IgD-negative memory B cell (primary cell): ENCODE results near the gene ZFYVE19. TPM values are rescaled to one million over a fixed set of nuclear protein-coding genes. Genes with fewer than 3 reads are reported as not detected.

ENCODE experiments used
- H3K27ac Mint-ChIP-seq, 3 donors: one replicate each; pipeline ENCODE4 v1.8.0; 2020 to 2022; ENCODE audit warnings: mild to moderate bottlenecking in 3 of 3, mixed read lengths in 3 of 3, moderate library complexity in 1 of 3
- H3K27me3 Mint-ChIP-seq: one replicate; pipeline ENCODE4 v1.8.0; 2021; ENCODE audit warnings: mixed read lengths
- H3K36me3 Mint-ChIP-seq: one replicate; pipeline ENCODE4 v1.8.0; 2020; ENCODE audit warnings: mild to moderate bottlenecking, mixed read lengths
- H3K4me1 Mint-ChIP-seq, 3 donors: one replicate each; pipeline ENCODE4 v1.8.0; 2020 to 2022; ENCODE audit warnings: mixed read lengths in 3 of 3, mild to moderate bottlenecking in 1 of 3
- H3K4me3 Mint-ChIP-seq, 4 donors: one replicate each; pipeline ENCODE4 v1.8.0; 2020 to 2022; ENCODE audit warnings: mild to moderate bottlenecking in 4 of 4, mixed read lengths in 4 of 4, moderate library complexity in 3 of 4
- H3K9me3 Mint-ChIP-seq, 3 donors: one replicate each; pipeline ENCODE4 v1.8.0; 2020 to 2021; ENCODE audit warnings: mixed read lengths in 3 of 3, mild to moderate bottlenecking in 1 of 3
- polyA plus RNA-seq: library from polyadenylated mRNA; unstranded; fragments of 300-500 nt; fragmentation: Illumina TruSeq; gene quantifications from one replicate; pipeline ENCODE4 v1.2.3, GENCODE V29; 2021

The ZFYVE19 gene
- polyA plus RNA-seq, 1 donor from 2014 or later = 16.0 TPM

- peaks cover 6 to 12% (median 9%) of the 10 kb centered on the region in 3 donors for H3K4me1 Mint-ChIP-seq
- no peak overlapping the region for H3K4me3 Mint-ChIP-seq
- peaks cover 2% of the 10 kb centered on the region for H3K36me3 Mint-ChIP-seq
- no peaks in the 10 kb centered on the region for H3K9me3 Mint-ChIP-seq
- peak overlapping the region in 1 of 3 donors; percentile 43 for H3K27ac Mint-ChIP-seq
- H3K27me3 Mint-ChIP-seq = no peaks in the 10 kb centered on the region
Observed at GRCh38 chr15:40790718-40791117, 16.2 kb upstream of the ZFYVE19 start.

DNA sequence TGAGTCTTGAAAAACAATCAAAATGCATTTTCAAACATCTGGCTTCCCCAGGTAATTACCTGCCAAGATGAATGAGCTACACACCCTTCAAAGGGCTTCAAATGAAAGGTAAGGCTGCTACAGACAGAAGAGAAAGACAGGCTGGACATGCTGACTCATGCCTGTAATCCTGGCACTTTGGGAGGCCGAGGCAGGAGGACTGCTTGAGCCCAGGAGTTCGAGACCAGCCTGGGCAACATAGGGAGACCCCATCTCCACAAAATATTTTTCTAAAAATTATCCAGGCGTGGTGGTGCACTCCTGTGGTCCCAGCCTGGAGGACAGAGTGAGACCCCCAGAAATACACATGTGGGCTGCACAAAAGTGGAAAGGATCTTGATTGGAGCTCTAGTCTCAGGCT is 14.5 kb upstream of the ZFYVE19 start:
- Mint-ChIP-seq H3K4me3 (no peak overlapping the region), H3K27ac (peak overlapping the region in 1 of 3 donors; percentile 69), H3K27me3 (no peaks in the 10 kb centered on the region)

DNA sequence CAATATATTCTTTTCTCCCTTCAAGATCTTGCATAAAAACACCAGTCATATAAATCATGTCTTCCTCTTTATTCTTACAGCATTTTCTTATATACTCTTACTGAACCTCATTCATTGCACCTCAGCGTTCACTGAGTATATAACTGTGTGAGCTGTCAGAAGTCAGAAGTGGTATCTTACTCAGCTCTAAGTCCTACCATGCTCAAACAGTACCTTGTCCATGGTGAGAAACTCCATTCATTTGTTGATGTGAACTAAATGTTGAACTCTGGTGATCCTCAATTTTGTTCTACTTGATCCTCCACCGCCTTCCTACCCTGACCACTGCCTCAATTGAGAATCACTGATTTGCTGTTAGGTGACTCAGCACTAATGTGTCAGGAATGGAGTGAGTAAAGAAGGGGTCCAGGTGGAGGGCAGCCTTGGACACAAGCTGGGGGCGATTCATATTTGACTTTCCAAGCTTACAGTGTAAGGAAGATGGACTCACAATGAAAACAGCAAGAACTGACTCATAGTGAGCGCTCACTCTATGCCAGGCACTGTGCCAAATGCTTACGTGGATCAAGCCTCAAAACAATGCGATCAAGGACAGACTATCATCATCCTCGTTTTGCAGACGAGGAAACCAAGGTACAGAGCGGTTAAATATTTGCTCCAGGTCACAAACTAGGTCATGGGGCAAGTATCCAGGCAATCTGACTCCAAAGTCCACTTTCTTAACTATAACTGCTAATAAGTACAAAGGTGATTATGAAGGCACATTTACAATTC is 13.5 kb upstream of the ZFYVE19 start:
- Mint-ChIP-seq H3K27me3 (no peaks in the 10 kb centered on the region), H3K4me3 (no peak overlapping the region), H3K27ac (no peak overlapping the region), H3K36me3 (peaks cover 5% of the 10 kb centered on the region), H3K9me3 (no peaks in the 10 kb centered on the region), H3K4me1 (peaks cover 13 to 18% (median 14%) of the 10 kb centered on the region in 3 donors)

More for the DNA sequence above, 14.5 kb upstream of the ZFYVE19 start:
- no peaks in the 10 kb centered on the region for H3K9me3 Mint-ChIP-seq
- H3K36me3 Mint-ChIP-seq = peaks cover 2% of the 10 kb centered on the region
- H3K4me1 Mint-ChIP-seq = peaks cover 9 to 13% (median 12%) of the 10 kb centered on the region in 3 donors

GRCh38 chr15:40796041-40796440 is 10.8 kb upstream of the ZFYVE19 start:
- Mint-ChIP-seq H3K27me3 (no peaks in the 10 kb centered on the region), H3K9me3 (no peaks in the 10 kb centered on the region), H3K4me3 (no peak overlapping the region), H3K4me1 (peaks cover 14 to 25% (median 15%) of the 10 kb centered on the region in 3 donors), H3K36me3 (peaks cover 12% of the 10 kb centered on the region), H3K27ac (no peak overlapping the region)

DNA sequence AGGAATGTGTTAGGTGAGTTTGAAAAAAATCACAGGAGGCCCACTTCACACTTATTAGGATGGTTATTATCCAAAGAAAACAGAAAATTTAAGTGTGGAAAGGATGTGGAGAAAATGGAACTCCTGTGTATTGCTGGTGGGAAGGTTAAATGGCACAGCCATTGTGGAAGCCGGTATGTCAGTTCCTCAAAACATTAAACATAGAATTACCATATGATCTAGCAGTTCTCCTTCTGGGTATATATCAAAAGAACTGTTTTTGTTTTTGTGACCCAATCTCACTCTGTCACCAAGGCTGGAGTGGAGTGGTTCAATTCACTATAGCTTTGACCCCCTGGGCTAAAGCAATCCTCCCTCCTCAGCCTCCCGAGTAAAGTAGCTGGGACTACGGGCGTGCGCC is 10.4 kb upstream of the ZFYVE19 start:
- H3K4me3 Mint-ChIP-seq = no peak overlapping the region

GRCh38 chr15:40799523-40799922 is 7.4 kb upstream of the ZFYVE19 start:
- H3K4me3 Mint-ChIP-seq = peak overlapping the region in 1 of 4 donors; percentile 32

More for the DNA sequence above, 10.4 kb upstream of the ZFYVE19 start:
- Mint-ChIP-seq H3K27me3 (no peaks in the 10 kb centered on the region), H3K4me1 (peaks cover 14 to 27% (median 15%) of the 10 kb centered on the region in 3 donors), H3K27ac (no peak overlapping the region), H3K9me3 (no peaks in the 10 kb centered on the region), H3K36me3 (peaks cover 12% of the 10 kb centered on the region)

DNA sequence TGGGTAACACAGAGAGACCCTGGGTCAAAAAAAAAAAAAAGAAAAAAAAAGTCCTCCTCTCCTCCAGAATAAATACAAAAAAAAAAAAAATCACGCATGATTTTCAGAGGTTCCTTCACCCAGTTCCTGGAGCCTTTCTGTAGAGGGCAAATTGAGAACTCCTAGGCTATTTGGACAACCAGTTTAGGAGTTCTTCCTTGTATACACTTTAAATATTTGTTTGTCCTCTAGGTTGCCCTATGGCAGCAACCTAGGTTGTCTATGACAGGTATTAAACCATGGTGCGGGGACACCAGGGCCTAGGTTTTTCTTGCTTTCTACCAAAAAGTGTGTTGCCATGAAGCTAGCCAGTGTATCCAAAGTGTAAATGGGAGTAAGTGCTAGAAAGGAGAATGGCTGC is 3.8 kb upstream of the ZFYVE19 start:
- H3K4me1 Mint-ChIP-seq = peaks cover 22 to 29% (median 25%) of the 10 kb centered on the region in 3 donors
- H3K27me3 Mint-ChIP-seq = no peaks in the 10 kb centered on the region
- peaks cover 12% of the 10 kb centered on the region for H3K36me3 Mint-ChIP-seq
- peak overlapping the region in 1 of 4 donors; percentile 50 for H3K4me3 Mint-ChIP-seq
- H3K27ac Mint-ChIP-seq = no peak overlapping the region
- H3K9me3 Mint-ChIP-seq = no peaks in the 10 kb centered on the region

More at GRCh38 chr15:40799523-40799922, 7.4 kb upstream of the ZFYVE19 start:
- Mint-ChIP-seq H3K27me3 (no peaks in the 10 kb centered on the region), H3K9me3 (no peaks in the 10 kb centered on the region), H3K4me1 (peaks cover 17 to 28% (median 19%) of the 10 kb centered on the region in 3 donors), H3K27ac (no peak overlapping the region), H3K36me3 (peaks cover 12% of the 10 kb centered on the region)

- H3K9me3 Mint-ChIP-seq = no peaks in the 10 kb centered on the region
- H3K4me3 Mint-ChIP-seq = peak overlapping the region in 2 of 4 donors; percentile 39 to 50
- H3K36me3 Mint-ChIP-seq = peaks cover 7% of the 10 kb centered on the region
- no peaks in the 10 kb centered on the region for H3K27me3 Mint-ChIP-seq
- H3K4me1 Mint-ChIP-seq = peaks cover 23 to 26% (median 25%) of the 10 kb centered on the region in 3 donors
- H3K27ac Mint-ChIP-seq = no peak overlapping the region
Observed at GRCh38 chr15:40803688-40804087, 3.2 kb upstream of the ZFYVE19 start.

- peak overlapping the region; percentile 92 to 99 (median 98) for H3K4me3 Mint-ChIP-seq
- H3K36me3 Mint-ChIP-seq = peaks cover 4% of the 10 kb centered on the region
- no peaks in the 10 kb centered on the region for H3K9me3 Mint-ChIP-seq
- no peaks in the 10 kb centered on the region for H3K27me3 Mint-ChIP-seq
- peak overlapping the region; percentile 85 to 97 (median 90) for H3K27ac Mint-ChIP-seq
- peaks cover 17 to 23% (median 18%) of the 10 kb centered on the region in 3 donors for H3K4me1 Mint-ChIP-seq
Observed at GRCh38 chr15:40806672-40807027, 239 bp upstream of the ZFYVE19 start.

GRCh38 chr15:40807888-40808461 is 1.1 kb downstream of the ZFYVE19 start:
- Mint-ChIP-seq H3K27ac (peak overlapping the region; percentile 80 to 90 (median 85)), H3K4me3 (peak overlapping the region; percentile 92 to 99 (median 98)), H3K4me1 (peaks cover 15 to 18% (median 17%) of the 10 kb centered on the region in 3 donors), H3K27me3 (no peaks in the 10 kb centered on the region), H3K36me3 (peaks cover 2% of the 10 kb centered on the region), H3K9me3 (no peaks in the 10 kb centered on the region)

- H3K36me3 Mint-ChIP-seq = peaks cover 2% of the 10 kb centered on the region
- peak overlapping the region in 1 of 3 donors; percentile 54 for H3K27ac Mint-ChIP-seq
Observed at GRCh38 chr15:40808861-40809450, 2.1 kb downstream of the ZFYVE19 start.

GRCh38 chr15:40812721-40813425 is 6.0 kb downstream of the ZFYVE19 start:
- H3K9me3 Mint-ChIP-seq = no peaks in the 10 kb centered on the region

More at GRCh38 chr15:40808861-40809450, 2.1 kb downstream of the ZFYVE19 start:
- Mint-ChIP-seq H3K4me1 (peaks cover 10 to 17% (median 13%) of the 10 kb centered on the region in 3 donors), H3K4me3 (peak overlapping the region in 3 of 4 donors; percentile 51 to 92 (median 83)), H3K9me3 (no peaks in the 10 kb centered on the region), H3K27me3 (no peaks in the 10 kb centered on the region)

GRCh38 chr15:40815042-40815698 is 8.3 kb downstream of the ZFYVE19 start:
- H3K4me3 Mint-ChIP-seq = peak overlapping the region in 1 of 4 donors; percentile 15
- no peaks in the 10 kb centered on the region for H3K9me3 Mint-ChIP-seq
- no peak overlapping the region for H3K27ac Mint-ChIP-seq
- H3K4me1 Mint-ChIP-seq = no peaks in the 10 kb centered on the region
- no peaks in the 10 kb centered on the region for H3K27me3 Mint-ChIP-seq
- peaks cover 2% of the 10 kb centered on the region for H3K36me3 Mint-ChIP-seq

More at GRCh38 chr15:40812721-40813425, 6.0 kb downstream of the ZFYVE19 start:
- H3K36me3 Mint-ChIP-seq = peaks cover 2% of the 10 kb centered on the region
- no peak overlapping the region for H3K27ac Mint-ChIP-seq
- H3K4me1 Mint-ChIP-seq = peaks cover 0 to 6% (median 5%) of the 10 kb centered on the region in 3 donors
- H3K27me3 Mint-ChIP-seq = no peaks in the 10 kb centered on the region
- H3K4me3 Mint-ChIP-seq = no peak overlapping the region

DNA sequence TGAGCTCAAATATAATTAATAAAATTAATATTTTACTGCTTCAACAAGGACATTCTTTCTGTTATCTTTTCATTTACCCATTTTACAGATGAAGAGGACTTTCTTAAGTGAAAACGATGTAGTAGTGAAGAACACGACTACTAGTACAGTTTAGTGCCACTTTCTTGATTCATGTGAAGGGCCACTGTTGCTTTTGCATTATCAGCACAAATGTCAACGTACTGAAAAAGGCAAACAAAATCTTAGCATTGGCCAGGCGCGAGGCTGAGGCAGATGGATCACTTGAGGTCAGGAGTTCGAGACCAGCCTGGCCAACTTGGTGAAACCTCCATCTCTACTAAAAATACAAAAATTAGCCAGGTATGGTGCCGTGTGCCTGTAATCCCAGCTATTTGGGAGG is 12.2 kb downstream of the ZFYVE19 start:
- H3K4me3 Mint-ChIP-seq = no peak overlapping the region
- H3K9me3 Mint-ChIP-seq = no peaks in the 10 kb centered on the region
- no peaks in the 10 kb centered on the region for H3K36me3 Mint-ChIP-seq
- no peaks in the 10 kb centered on the region for H3K4me1 Mint-ChIP-seq
- H3K27me3 Mint-ChIP-seq = no peaks in the 10 kb centered on the region
- no peak overlapping the region for H3K27ac Mint-ChIP-seq
